Trophoblast cell (in vitro differentiated cells and primary cell): ENCODE measurements around the gene EPHA4.
A peak's percentile ranks its signal among the peaks of the same experiment; 100 is the strongest.

Experiments used
- DNase-seq, 2 donors: peaks; one replicate each; pipeline ENCODE4 v3.0.0-alpha.2; 2016
- H2AFZ ChIP-seq: 2 replicates; pipeline ENCODE4 v1.6.1; 2013; ENCODE audit warnings: low read length, moderate library complexity, mild to moderate bottlenecking; ENCODE audit not compliant: insufficient read depth, poor library complexity
- H2AK5ac ChIP-seq: 2 replicates; pipeline ENCODE4 v1.6.1; 2013; ENCODE audit warnings: mild to moderate bottlenecking, low read length
- H2BK120ac ChIP-seq: 2 replicates; pipeline ENCODE4 v1.6.1; 2013; ENCODE audit warnings: low read length, mild to moderate bottlenecking, moderate library complexity; ENCODE audit not compliant: insufficient read depth, poor library complexity
- H2BK12ac ChIP-seq: 2 replicates; pipeline ENCODE4 v1.6.1; 2013; ENCODE audit warnings: mild to moderate bottlenecking, low read length, moderate library complexity
- H2BK5ac ChIP-seq: 2 replicates; pipeline ENCODE4 v1.6.1; 2013; ENCODE audit warnings: low read length, low read depth, moderate library complexity, mild to moderate bottlenecking; ENCODE audit not compliant: poor library complexity
- H3K14ac ChIP-seq: 2 replicates; pipeline ENCODE4 v1.6.1; 2013; ENCODE audit warnings: mild to moderate bottlenecking, low read length
- H3K18ac ChIP-seq: 2 replicates; pipeline ENCODE4 v1.6.1; 2013; ENCODE audit warnings: mild to moderate bottlenecking, low read length
- H3K23ac ChIP-seq: 2 replicates; pipeline ENCODE4 v1.6.1; 2013; ENCODE audit warnings: low read length
- H3K27ac ChIP-seq: 2 replicates; pipeline ENCODE4 v1.5.1; 2013; ENCODE audit warnings: low read depth, mild to moderate bottlenecking, inconsistent platforms, low read length, moderate library complexity
- H3K27me3 ChIP-seq: 2 replicates; pipeline ENCODE4 v1.6.1; 2013; ENCODE audit warnings: inconsistent platforms, mild to moderate bottlenecking, low read length, moderate library complexity; ENCODE audit not compliant: insufficient read depth
- H3K36me3 ChIP-seq, 2 experiments: 1 replicate in 1 of 2; 2 replicates in 1 of 2; pipeline ENCODE4 v1.6.1; 2013; ENCODE audit warnings: low read length in 2 of 2, mild to moderate bottlenecking in 2 of 2, moderate library complexity in 1 of 2; ENCODE audit not compliant: insufficient read depth in 2 of 2, control insufficient read depth in 1 of 2
- H3K4ac ChIP-seq: 2 replicates; pipeline ENCODE4 v1.6.1; 2013; ENCODE audit warnings: low read depth, mild to moderate bottlenecking, low read length, moderate library complexity
- H3K4me1 ChIP-seq, 2 experiments: 1 replicate in 1 of 2; 2 replicates in 1 of 2; pipeline ENCODE4 v1.6.1; 2013; ENCODE audit warnings: low read length in 2 of 2, mild to moderate bottlenecking in 2 of 2, moderate library complexity in 1 of 2; ENCODE audit not compliant: insufficient read depth in 2 of 2, control insufficient read depth in 1 of 2
- H3K4me2 ChIP-seq: 2 replicates; pipeline ENCODE4 v1.6.1; 2013; ENCODE audit warnings: inconsistent platforms, mild to moderate bottlenecking, low read length, moderate library complexity
- H3K4me3 ChIP-seq: 2 replicates; pipeline ENCODE4 v1.5.1; 2013; ENCODE audit warnings: mild to moderate bottlenecking, low read depth, low read length, inconsistent platforms
- H3K79me1 ChIP-seq: one replicate; pipeline ENCODE4 v1.6.1; 2013; ENCODE audit warnings: low read length
- H3K79me2 ChIP-seq: 2 replicates; pipeline ENCODE4 v1.6.1; 2013; ENCODE audit warnings: low read length, mild to moderate bottlenecking; ENCODE audit not compliant: control insufficient read depth, insufficient read depth, poor library complexity
- H3K9ac ChIP-seq: 2 replicates; pipeline ENCODE4 v1.6.1; 2013; ENCODE audit warnings: mild to moderate bottlenecking, low read length
- H3K9me3 ChIP-seq: 2 replicates; pipeline ENCODE4 v1.6.1; 2013; ENCODE audit warnings: low read depth, mild to moderate bottlenecking, control low read depth, inconsistent platforms, low read length; ENCODE audit not compliant: insufficient read depth
- H4K12ac ChIP-seq: 2 replicates; pipeline ENCODE4 v1.6.1; 2013; ENCODE audit warnings: low read depth, mild to moderate bottlenecking, low read length, moderate library complexity
- H4K8ac ChIP-seq: 2 replicates; pipeline ENCODE4 v1.6.1; 2013; ENCODE audit warnings: low read depth, mild to moderate bottlenecking, low read length, moderate library complexity
- H4K91ac ChIP-seq: one replicate; pipeline ENCODE4 v1.6.1; 2013; ENCODE audit warnings: low read depth, mild to moderate bottlenecking, low read length, moderate library complexity
- WGBS: extraction: QIAGEN DNeasy Blood & Tissue Kit; methylation state at CpG from one replicate; pipeline ENCODE4 v1.1.7; 2013; ENCODE audit warnings: missing lambda C conversion rate; ENCODE audit not compliant: insufficient read length, insufficient coverage; ENCODE audit errors: extremely low coverage; 5-methylcytosine and 5-hydroxymethylcytosine counted together

The EPHA4 gene

GRCh38 chr2:221480163-221480562, 91.9 kb downstream of the EPHA4 start:
- Histone ChIP-seq H3K4me2 (no peak overlapping the region), H3K27me3 (no peaks in the 10 kb centered on the region), H3K79me1 (no peaks in the 10 kb centered on the region), H4K91ac (no peak overlapping the region), H3K79me2 (no peaks in the 10 kb centered on the region), H2BK12ac (no peak overlapping the region), H3K18ac (no peak overlapping the region), H3K36me3 (peaks cover 2 to 3% of the 10 kb centered on the region in 2 experiments), H3K4me1 (no peaks in the 10 kb centered on the region), H3K4ac (no peak overlapping the region), H2BK5ac (no peak overlapping the region), H3K9me3 (no peaks in the 10 kb centered on the region), H3K27ac (no peak overlapping the region), H2AK5ac (no peak overlapping the region), H4K12ac (no peak overlapping the region), H4K8ac (no peak overlapping the region), H3K4me3 (no peak overlapping the region), H3K9ac (no peak overlapping the region), H2AFZ (no peak overlapping the region), H3K23ac (no peak overlapping the region), H2BK120ac (no peak overlapping the region), H3K14ac (no peak overlapping the region)
- DNase-seq, result no peak
- WGBS, result no CpG with 5 or more reads among the region's 7 CpGs

GRCh38 chr2:221478485-221478863, 93.6 kb downstream of the EPHA4 start:
- DNase-seq, result peak in 1 of 2 donors; percentile 21
- no peak overlapping the region for H2AFZ ChIP-seq
- no peak overlapping the region for H4K91ac ChIP-seq
- H2BK120ac ChIP-seq, result no peak overlapping the region
- no peak overlapping the region for H3K4ac ChIP-seq
- no peak overlapping the region for H3K18ac ChIP-seq
- no peak overlapping the region for H2AK5ac ChIP-seq
- no peak overlapping the region for H4K8ac ChIP-seq
- WGBS, result no CpG with 5 or more reads among the region's 2 CpGs
- H3K9ac ChIP-seq, result no peak overlapping the region
- H2BK5ac ChIP-seq, result no peak overlapping the region
- no peaks in the 10 kb centered on the region for H3K79me1 ChIP-seq
- no peak overlapping the region for H3K27ac ChIP-seq
- H3K14ac ChIP-seq, result no peak overlapping the region
- no peak overlapping the region for H2BK12ac ChIP-seq
- no peaks in the 10 kb centered on the region for H3K27me3 ChIP-seq
- no peak overlapping the region for H3K4me3 ChIP-seq
- H3K9me3 ChIP-seq, result no peaks in the 10 kb centered on the region
- H3K23ac ChIP-seq, result no peak overlapping the region
- H3K4me2 ChIP-seq, result no peak overlapping the region
- H3K36me3 ChIP-seq, result peaks cover 2 to 3% of the 10 kb centered on the region in 2 experiments
- H3K4me1 ChIP-seq, result no peaks in the 10 kb centered on the region
- H3K79me2 ChIP-seq, result no peaks in the 10 kb centered on the region
- no peak overlapping the region for H4K12ac ChIP-seq

DNA sequence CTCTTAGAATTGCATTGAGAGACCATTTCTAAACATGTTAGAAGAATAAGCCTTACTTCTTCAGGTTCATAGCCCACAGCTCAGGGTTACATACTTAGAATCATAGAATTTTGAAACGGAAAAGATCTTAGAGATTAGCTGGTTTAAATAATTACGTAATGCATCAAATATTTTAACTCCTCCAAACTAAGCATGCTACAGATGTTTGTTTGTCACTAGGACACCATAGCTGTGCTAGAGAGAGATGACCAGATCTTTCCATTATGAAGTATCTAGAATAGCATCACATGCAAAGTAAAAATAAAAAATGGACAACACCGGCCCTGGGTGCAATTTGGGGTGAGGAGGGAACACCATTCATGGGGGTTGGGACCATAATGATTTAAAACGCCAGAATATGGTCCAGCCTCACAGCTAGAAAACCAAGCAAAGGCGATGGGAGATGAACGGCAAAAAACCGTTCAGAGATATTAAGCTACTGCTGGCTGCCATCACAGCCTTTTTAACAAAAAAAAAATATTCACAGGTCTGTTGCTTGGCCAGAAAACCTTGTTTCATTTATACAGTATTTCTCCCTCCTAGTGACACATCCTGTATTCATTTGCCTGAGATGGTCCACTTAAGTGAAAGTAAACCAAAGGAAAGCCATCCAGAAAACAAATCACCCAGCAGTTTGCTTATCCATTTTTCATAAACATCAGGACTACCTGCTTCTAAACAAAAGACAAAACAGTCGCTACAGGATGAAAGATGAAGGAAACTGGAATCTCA, 94.2 kb downstream of the EPHA4 start:
- H3K27ac ChIP-seq, result no peak overlapping the region
- H3K18ac ChIP-seq, result no peak overlapping the region
- no peak overlapping the region for H4K8ac ChIP-seq
- no CpG with 5 or more reads among the region's 8 CpGs for WGBS
- H3K14ac ChIP-seq, result no peak overlapping the region
- H3K4ac ChIP-seq, result no peak overlapping the region
- H3K4me3 ChIP-seq, result no peak overlapping the region
- no peak overlapping the region for H3K23ac ChIP-seq
- no peak overlapping the region for H3K4me2 ChIP-seq
- no peak overlapping the region for H2BK120ac ChIP-seq
- no peak overlapping the region for H2BK5ac ChIP-seq
- no peaks in the 10 kb centered on the region for H3K9me3 ChIP-seq
- DNase-seq, result peak in 1 of 2 donors; percentile 26
- H4K12ac ChIP-seq, result no peak overlapping the region
- no peak overlapping the region for H3K9ac ChIP-seq
- peaks cover 2 to 3% of the 10 kb centered on the region in 2 experiments for H3K36me3 ChIP-seq
- no peaks in the 10 kb centered on the region for H3K27me3 ChIP-seq
- no peak overlapping the region for H2BK12ac ChIP-seq
- no peaks in the 10 kb centered on the region for H3K4me1 ChIP-seq
- H3K79me2 ChIP-seq, result no peaks in the 10 kb centered on the region
- no peak overlapping the region for H2AFZ ChIP-seq
- no peak overlapping the region for H4K91ac ChIP-seq
- no peak overlapping the region for H2AK5ac ChIP-seq
- H3K79me1 ChIP-seq, result no peaks in the 10 kb centered on the region

- Histone ChIP-seq H3K14ac (no peak overlapping the region), H3K18ac (no peak overlapping the region), H2BK12ac (no peak overlapping the region), H2AFZ (no peak overlapping the region), H3K4ac (no peak overlapping the region), H4K91ac (no peak overlapping the region), H3K4me2 (no peak overlapping the region), H3K36me3 (no peaks in the 10 kb centered on the region), H3K23ac (no peak overlapping the region), H4K8ac (no peak overlapping the region), H3K79me1 (no peaks in the 10 kb centered on the region), H3K79me2 (no peaks in the 10 kb centered on the region), H3K9ac (no peak overlapping the region), H2BK5ac (no peak overlapping the region), H4K12ac (no peak overlapping the region), H3K9me3 (no peaks in the 10 kb centered on the region), H2AK5ac (no peak overlapping the region), H3K4me1 (no peaks in the 10 kb centered on the region), H3K4me3 (no peak overlapping the region), H3K27ac (no peak overlapping the region), H2BK120ac (no peak overlapping the region), H3K27me3 (no peaks in the 10 kb centered on the region)
- DNase-seq, result no peak
- WGBS, result no CpG with 5 or more reads among the region's 1 CpG
These were observed 95.9 kb downstream of the EPHA4 start for GRCh38 chr2:221476195-221476594.
